Smooth muscle cell (in vitro differentiated cells): ENCODE measurements around the gene DPH2. TPM values are rescaled to one million over a fixed set of nuclear protein-coding genes. Genes with fewer than 3 reads are reported as not detected.

Experiments used
- DNase-seq: peaks from one replicate; lab custom pipeline; 2025; ENCODE audit not compliant: unreplicated experiment; lab: John Stamatoyannopoulos, UW
- H2AFZ ChIP-seq: fragments of 200-600 bp; sonication (generic); 2 replicates; pipeline ENCODE4 v1.6.0; 2016; ENCODE audit warnings: antibody characterized with exemption, low read depth, mild to moderate bottlenecking
- H3F3A ChIP-seq: fragments of 200-600 bp; sonication (generic); 2 replicates; pipeline ENCODE4 v1.6.0; 2017; ENCODE audit warnings: antibody characterized with exemption, low read depth
- H3K27ac ChIP-seq: fragments of 200-600 bp; sonication (generic); 2 replicates; pipeline ENCODE4 v1.5.1; 2016; ENCODE audit warnings: low read depth, mild to moderate bottlenecking
- H3K27me3 ChIP-seq: fragments of 200-600 bp; sonication (generic); 2 replicates; pipeline ENCODE4 v1.6.1; 2016; ENCODE audit warnings: low read depth, mild to moderate bottlenecking
- H3K36me3 ChIP-seq: fragments of 200-600 bp; sonication (generic); 2 replicates; pipeline ENCODE4 v1.5.1; 2016; ENCODE audit warnings: low read depth
- H3K4me1 ChIP-seq: fragments of 200-600 bp; sonication (generic); 2 replicates; pipeline ENCODE4 v1.5.1; 2016; ENCODE audit warnings: low read depth
- H3K4me2 ChIP-seq: fragments of 200-600 bp; sonication (generic); 2 replicates; pipeline ENCODE4 v1.6.0; 2016; ENCODE audit warnings: mild to moderate bottlenecking
- H3K4me3 ChIP-seq: fragments of 200-600 bp; sonication (generic); 2 replicates; pipeline ENCODE4 v1.5.1; 2016; ENCODE audit warnings: mild to moderate bottlenecking
- H3K79me2 ChIP-seq: fragments of 200-600 bp; sonication (generic); 2 replicates; pipeline ENCODE4 v1.6.0; 2016; ENCODE audit warnings: low read depth, mild to moderate bottlenecking
- H3K9ac ChIP-seq: fragments of 200-600 bp; sonication (generic); 2 replicates; pipeline ENCODE4 v1.6.0; 2016; ENCODE audit warnings: low read depth
- H3K9me3 ChIP-seq: fragments of 200-600 bp; sonication (generic); replicated peaks from 2 replicates; pipeline ENCODE4 v1.5.1; 2016; ENCODE audit warnings: low read depth
- H4K20me1 ChIP-seq: fragments of 200-600 bp; sonication (generic); 2 replicates; pipeline ENCODE4 v1.6.0; 2016; ENCODE audit warnings: low read depth
- WGBS: methylation state at CpG from one replicate; pipeline ENCODE4 v1.1.7; 2016; ENCODE audit warnings: low lambda C conversion rate; 5-methylcytosine and 5-hydroxymethylcytosine counted together
- polyA plus RNA-seq: library from polyadenylated mRNA; unstranded; fragments of >200 nt; fragmentation: Nextera tagmentation; extraction: Ambion mirVana; gene quantifications from 2 replicates; pipeline ENCODE4 v1.2.1, GENCODE V29; 2016
- total RNA-seq: library from RNA; depleted of rRNA; stranded (reverse); fragments of >200 nt; gene quantifications from 2 replicates; pipeline ENCODE4 v1.2.3, GENCODE V29; 2014
- TF ChIP-seq, protein P1 (sequence below): fragments of 200-600 bp; sonication (generic); IDR thresholded peaks from 2 replicates; pipeline ENCODE4 v1.5.1; 2017; ENCODE audit warnings: borderline replicate concordance, mild to moderate bottlenecking, antibody characterized with exemption; ENCODE audit not compliant: insufficient read depth, poor library complexity, severe bottlenecking

Gene DPH2
- total and polyA plus RNA-seq, 2 experiments from 2014 or later = 20.3 to 23.5 TPM

GRCh38 chr1:43963006-43963405 is 6.8 kb upstream of the DPH2 start:
- TF ChIP-seq, protein P1, sequence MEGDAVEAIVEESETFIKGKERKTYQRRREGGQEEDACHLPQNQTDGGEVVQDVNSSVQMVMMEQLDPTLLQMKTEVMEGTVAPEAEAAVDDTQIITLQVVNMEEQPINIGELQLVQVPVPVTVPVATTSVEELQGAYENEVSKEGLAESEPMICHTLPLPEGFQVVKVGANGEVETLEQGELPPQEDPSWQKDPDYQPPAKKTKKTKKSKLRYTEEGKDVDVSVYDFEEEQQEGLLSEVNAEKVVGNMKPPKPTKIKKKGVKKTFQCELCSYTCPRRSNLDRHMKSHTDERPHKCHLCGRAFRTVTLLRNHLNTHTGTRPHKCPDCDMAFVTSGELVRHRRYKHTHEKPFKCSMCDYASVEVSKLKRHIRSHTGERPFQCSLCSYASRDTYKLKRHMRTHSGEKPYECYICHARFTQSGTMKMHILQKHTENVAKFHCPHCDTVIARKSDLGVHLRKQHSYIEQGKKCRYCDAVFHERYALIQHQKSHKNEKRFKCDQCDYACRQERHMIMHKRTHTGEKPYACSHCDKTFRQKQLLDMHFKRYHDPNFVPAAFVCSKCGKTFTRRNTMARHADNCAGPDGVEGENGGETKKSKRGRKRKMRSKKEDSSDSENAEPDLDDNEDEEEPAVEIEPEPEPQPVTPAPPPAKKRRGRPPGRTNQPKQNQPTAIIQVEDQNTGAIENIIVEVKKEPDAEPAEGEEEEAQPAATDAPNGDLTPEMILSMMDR = no peak
- H4K20me1 ChIP-seq = no peaks in the 10 kb centered on the region
- H3K27me3 ChIP-seq = no peaks in the 10 kb centered on the region
- no peaks in the 10 kb centered on the region for H3K36me3 ChIP-seq
- no peaks in the 10 kb centered on the region for H3K9me3 ChIP-seq
- H3K4me3 ChIP-seq = no peak overlapping the region
- H3K4me1 ChIP-seq = no peaks in the 10 kb centered on the region
- no peak for DNase-seq
- H3K4me2 ChIP-seq = no peak overlapping the region
- no peaks in the 10 kb centered on the region for H3K79me2 ChIP-seq
- no peaks in the 10 kb centered on the region for H3F3A ChIP-seq
- H3K9ac ChIP-seq = no peak overlapping the region
- no peak overlapping the region for H3K27ac ChIP-seq
- H2AFZ ChIP-seq = no peak overlapping the region
- WGBS = 94% methylated on average over 3 of the region's 3 CpGs

GRCh38 chr1:43963890-43964289 is 5.9 kb upstream of the DPH2 start:
- Histone ChIP-seq H3K4me1 (no peaks in the 10 kb centered on the region), H2AFZ (no peak overlapping the region), H3K36me3 (no peaks in the 10 kb centered on the region), H3K9ac (no peak overlapping the region), H3K9me3 (no peaks in the 10 kb centered on the region), H3F3A (peaks cover 3% of the 10 kb centered on the region), H3K27me3 (no peaks in the 10 kb centered on the region), H4K20me1 (no peaks in the 10 kb centered on the region), H3K27ac (no peak overlapping the region), H3K79me2 (no peaks in the 10 kb centered on the region), H3K4me3 (no peak overlapping the region), H3K4me2 (no peak overlapping the region)
- 88% methylated on average over 5 of the region's 5 CpGs for WGBS
- DNase-seq = no peak
- TF ChIP-seq, protein P1 = no peak

DNA sequence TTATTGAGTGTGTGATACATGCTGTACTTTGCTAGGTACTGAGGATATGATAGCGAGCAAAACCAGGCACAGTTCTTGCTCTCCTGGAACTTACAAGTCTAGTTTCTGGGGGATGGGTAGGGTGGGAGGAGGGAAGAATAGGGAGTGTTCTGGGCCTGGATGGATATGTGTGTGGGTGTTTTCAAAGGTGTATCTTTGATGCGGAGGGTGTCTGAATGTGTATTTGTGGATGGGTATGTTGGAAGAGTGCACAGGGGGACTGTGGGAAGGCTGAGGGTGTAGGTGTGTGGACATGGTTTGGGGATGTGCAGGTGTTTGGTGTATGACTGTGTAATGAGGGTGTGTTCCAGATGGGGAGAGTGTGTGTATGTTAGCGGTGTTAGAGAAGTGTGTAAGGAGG is 4.5 kb upstream of the DPH2 start:
- peaks cover 1% of the 10 kb centered on the region for H3K79me2 ChIP-seq
- H3K27ac ChIP-seq = no peak overlapping the region
- H3K9ac ChIP-seq = no peak overlapping the region
- H3K4me1 ChIP-seq = no peaks in the 10 kb centered on the region
- H2AFZ ChIP-seq = no peak overlapping the region
- no peaks in the 10 kb centered on the region for H3K9me3 ChIP-seq
- TF ChIP-seq, protein P1 = no peak
- no peaks in the 10 kb centered on the region for H3K36me3 ChIP-seq
- no peaks in the 10 kb centered on the region for H3K27me3 ChIP-seq
- no peaks in the 10 kb centered on the region for H4K20me1 ChIP-seq
- whole genome bisulfite sequencing = 100% methylated on average over 3 of the region's 3 CpGs
- peaks cover 3% of the 10 kb centered on the region for H3F3A ChIP-seq
- H3K4me3 ChIP-seq = no peak overlapping the region
- no peak overlapping the region for H3K4me2 ChIP-seq
- DNase-seq = no peak

DNA sequence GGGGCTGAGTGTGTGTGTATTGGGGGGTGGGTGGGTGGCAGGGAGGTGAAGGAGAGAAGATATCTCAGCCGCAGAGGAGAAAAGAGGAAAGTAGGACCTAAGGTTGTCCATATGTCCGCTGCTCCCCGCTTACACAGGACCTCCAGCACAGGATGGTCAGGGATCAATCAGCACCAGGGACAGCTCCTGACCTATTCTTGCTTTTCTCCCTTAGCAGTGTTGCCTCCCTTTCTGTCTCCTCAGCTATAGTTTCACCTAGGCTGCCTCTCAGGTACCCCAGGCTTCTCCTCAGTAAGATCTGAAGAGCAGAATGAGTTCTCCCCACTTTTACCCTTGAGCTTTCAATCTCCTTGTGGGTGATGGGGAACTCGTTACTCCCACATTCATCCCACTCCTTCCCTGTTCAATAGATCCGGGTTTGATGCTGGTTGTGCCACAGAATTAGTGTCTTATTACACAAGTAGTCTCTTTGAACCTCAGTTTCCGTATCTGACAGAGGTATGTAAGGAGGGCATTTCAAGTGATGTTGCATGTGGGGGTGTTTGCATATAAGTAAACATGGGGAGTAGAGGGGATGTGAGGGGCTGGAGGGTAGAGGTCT is 1.4 kb upstream of the DPH2 start:
- DNase-seq = no peak
- H3K9me3 ChIP-seq = no peaks in the 10 kb centered on the region
- H3K79me2 ChIP-seq = peaks cover 9% of the 10 kb centered on the region
- 86% methylated on average over 6 of the region's 6 CpGs for WGBS
- no peak overlapping the region for H2AFZ ChIP-seq
- H3F3A ChIP-seq = peaks cover 3% of the 10 kb centered on the region
- no peak overlapping the region for H3K27ac ChIP-seq
- TF ChIP-seq, protein P1 = no peak
- no peaks in the 10 kb centered on the region for H3K36me3 ChIP-seq
- no peak overlapping the region for H3K4me3 ChIP-seq
- H3K9ac ChIP-seq = no peak overlapping the region
- H4K20me1 ChIP-seq = no peaks in the 10 kb centered on the region
- no peaks in the 10 kb centered on the region for H3K27me3 ChIP-seq
- H3K4me1 ChIP-seq = peaks cover 6% of the 10 kb centered on the region
- H3K4me2 ChIP-seq = no peak overlapping the region
